ENCODE measurements around the gene CHEK2. TPM values are rescaled to one million over a fixed set of nuclear protein-coding genes. Genes with fewer than 3 reads are reported as not detected.
"Not testable (repeated sequence)": the region's sequence is repeated elsewhere in the genome, so short reads cannot be mapped to it uniquely, and the experiment has no call there.

CHEK2 gene
- total RNA-seq (2014; rRNA removed; shearing (Covaris generic)), result 21.3 and 22.1 TPM in 2 replicates

- peak; percentile 99 for DNase-seq (ENCODE audit: low spot score)
Observed at GRCh38 chr22:28741785-28742561, at the start of gene CHEK2, which contains the start of gene HSCB. Gene CHEK2, minus strand, starts transcription at chr22:28741820. Its CDS starts 7,099 bp downstream, at chr22:28734721. Gene HSCB, plus strand, starts transcription at chr22:28742039. Its CDS starts 57 bp downstream, at chr22:28742096.

GRCh38 chr22:28791124-28791523 is 49.5 kb upstream of the CHEK2 start:
- no peak for DNase-seq (ENCODE audit: low spot score)

- no peak for DNase-seq (ENCODE audit: low spot score)
Observed at GRCh38 chr22:28788601-28789000, 47.0 kb upstream of the CHEK2 start.

GRCh38 chr22:28783786-28784671 is 42.4 kb upstream of the CHEK2 start:
- DNase-seq (ENCODE audit: low spot score), result peak; percentile 30

- no peak for DNase-seq (ENCODE audit: low spot score)
Observed at GRCh38 chr22:28780296-28780695, 38.7 kb upstream of the CHEK2 start.

- no peak for DNase-seq (ENCODE audit: low spot score)
Observed at GRCh38 chr22:28779833-28780232, 38.2 kb upstream of the CHEK2 start.

GRCh38 chr22:28774378-28774777 is 32.8 kb upstream of the CHEK2 start:
- no peak for DNase-seq (ENCODE audit: low spot score)

GRCh38 chr22:28773461-28773867 is 31.8 kb upstream of the CHEK2 start:
- DNase-seq (ENCODE audit: low spot score), result no peak

GRCh38 chr22:28772633-28773460 is 31.2 kb upstream of the CHEK2 start, which contains the start of gene CCDC117:
Gene CCDC117, plus strand, starts transcription at chr22:28772695. Its CDS starts 155 bp downstream, at chr22:28772850.
- peak; percentile 97 for DNase-seq (ENCODE audit: low spot score)

GRCh38 chr22:28771195-28771791 is 29.7 kb upstream of the CHEK2 start:
- no peak for DNase-seq (ENCODE audit: low spot score)

GRCh38 chr22:28769394-28770085 is 27.9 kb upstream of the CHEK2 start:
- DNase-seq (ENCODE audit: low spot score), result no peak

- DNase-seq (ENCODE audit: low spot score), result no peak
Observed at GRCh38 chr22:28768701-28769393, 27.2 kb upstream of the CHEK2 start.

GRCh38 chr22:28766628-28767027 is 25.0 kb upstream of the CHEK2 start:
- DNase-seq (ENCODE audit: low spot score), result no peak

GRCh38 chr22:28762000-28762399 is 20.4 kb upstream of the CHEK2 start:
- not testable (repeated sequence) for DNase-seq (ENCODE audit: low spot score)

GRCh38 chr22:28761449-28761755 is 19.8 kb upstream of the CHEK2 start:
- no peak for DNase-seq (ENCODE audit: low spot score)

- DNase-seq (ENCODE audit: low spot score), result no peak
Observed at GRCh38 chr22:28759861-28760560, 18.4 kb upstream of the CHEK2 start.

GRCh38 chr22:28754512-28754911 is 12.9 kb upstream of the CHEK2 start:
- not testable (repeated sequence) for DNase-seq (ENCODE audit: low spot score)

- no peak for DNase-seq (ENCODE audit: low spot score)
Observed at GRCh38 chr22:28750471-28750881, 8.9 kb upstream of the CHEK2 start.

GRCh38 chr22:28743852-28744251 is 2.2 kb upstream of the CHEK2 start:
- DNase-seq (ENCODE audit: low spot score), result no peak
